Measurements from ENCODE around the gene ZNF791.

DNA sequence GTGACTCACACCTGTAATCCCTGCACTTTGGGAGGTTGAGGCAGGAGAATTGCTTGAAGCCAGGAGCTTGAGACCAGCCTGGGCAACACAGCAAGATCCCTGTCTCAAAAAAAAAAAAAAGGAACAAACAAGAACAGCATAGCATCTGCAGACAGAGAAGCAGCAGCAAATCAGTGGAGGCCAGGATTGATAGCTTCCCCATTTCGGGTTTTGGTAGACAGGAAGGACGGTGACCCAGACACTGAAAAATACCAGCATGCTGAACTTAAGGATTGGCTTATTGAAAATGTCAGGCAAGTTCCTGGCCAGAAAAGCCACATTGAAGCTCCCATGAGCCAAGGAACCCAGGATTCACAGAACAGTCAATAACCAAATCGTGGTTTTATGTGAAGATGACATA, 3.1 kb upstream of the ZNF791 start:
- TF ChIP-seq, protein P1, sequence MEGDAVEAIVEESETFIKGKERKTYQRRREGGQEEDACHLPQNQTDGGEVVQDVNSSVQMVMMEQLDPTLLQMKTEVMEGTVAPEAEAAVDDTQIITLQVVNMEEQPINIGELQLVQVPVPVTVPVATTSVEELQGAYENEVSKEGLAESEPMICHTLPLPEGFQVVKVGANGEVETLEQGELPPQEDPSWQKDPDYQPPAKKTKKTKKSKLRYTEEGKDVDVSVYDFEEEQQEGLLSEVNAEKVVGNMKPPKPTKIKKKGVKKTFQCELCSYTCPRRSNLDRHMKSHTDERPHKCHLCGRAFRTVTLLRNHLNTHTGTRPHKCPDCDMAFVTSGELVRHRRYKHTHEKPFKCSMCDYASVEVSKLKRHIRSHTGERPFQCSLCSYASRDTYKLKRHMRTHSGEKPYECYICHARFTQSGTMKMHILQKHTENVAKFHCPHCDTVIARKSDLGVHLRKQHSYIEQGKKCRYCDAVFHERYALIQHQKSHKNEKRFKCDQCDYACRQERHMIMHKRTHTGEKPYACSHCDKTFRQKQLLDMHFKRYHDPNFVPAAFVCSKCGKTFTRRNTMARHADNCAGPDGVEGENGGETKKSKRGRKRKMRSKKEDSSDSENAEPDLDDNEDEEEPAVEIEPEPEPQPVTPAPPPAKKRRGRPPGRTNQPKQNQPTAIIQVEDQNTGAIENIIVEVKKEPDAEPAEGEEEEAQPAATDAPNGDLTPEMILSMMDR (IDR thresholded peaks at IDR 0.05; ENCODE audit: low read depth, low read length, missing input control): no peak
- TF ChIP-seq, protein P2, sequence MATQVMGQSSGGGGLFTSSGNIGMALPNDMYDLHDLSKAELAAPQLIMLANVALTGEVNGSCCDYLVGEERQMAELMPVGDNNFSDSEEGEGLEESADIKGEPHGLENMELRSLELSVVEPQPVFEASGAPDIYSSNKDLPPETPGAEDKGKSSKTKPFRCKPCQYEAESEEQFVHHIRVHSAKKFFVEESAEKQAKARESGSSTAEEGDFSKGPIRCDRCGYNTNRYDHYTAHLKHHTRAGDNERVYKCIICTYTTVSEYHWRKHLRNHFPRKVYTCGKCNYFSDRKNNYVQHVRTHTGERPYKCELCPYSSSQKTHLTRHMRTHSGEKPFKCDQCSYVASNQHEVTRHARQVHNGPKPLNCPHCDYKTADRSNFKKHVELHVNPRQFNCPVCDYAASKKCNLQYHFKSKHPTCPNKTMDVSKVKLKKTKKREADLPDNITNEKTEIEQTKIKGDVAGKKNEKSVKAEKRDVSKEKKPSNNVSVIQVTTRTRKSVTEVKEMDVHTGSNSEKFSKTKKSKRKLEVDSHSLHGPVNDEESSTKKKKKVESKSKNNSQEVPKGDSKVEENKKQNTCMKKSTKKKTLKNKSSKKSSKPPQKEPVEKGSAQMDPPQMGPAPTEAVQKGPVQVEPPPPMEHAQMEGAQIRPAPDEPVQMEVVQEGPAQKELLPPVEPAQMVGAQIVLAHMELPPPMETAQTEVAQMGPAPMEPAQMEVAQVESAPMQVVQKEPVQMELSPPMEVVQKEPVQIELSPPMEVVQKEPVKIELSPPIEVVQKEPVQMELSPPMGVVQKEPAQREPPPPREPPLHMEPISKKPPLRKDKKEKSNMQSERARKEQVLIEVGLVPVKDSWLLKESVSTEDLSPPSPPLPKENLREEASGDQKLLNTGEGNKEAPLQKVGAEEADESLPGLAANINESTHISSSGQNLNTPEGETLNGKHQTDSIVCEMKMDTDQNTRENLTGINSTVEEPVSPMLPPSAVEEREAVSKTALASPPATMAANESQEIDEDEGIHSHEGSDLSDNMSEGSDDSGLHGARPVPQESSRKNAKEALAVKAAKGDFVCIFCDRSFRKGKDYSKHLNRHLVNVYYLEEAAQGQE (IDR thresholded peaks at IDR 0.05): no peak
- no peak for TF ChIP-seq YY1 (IDR thresholded peaks at IDR 0.05)
- TF ChIP-seq, protein P3, sequence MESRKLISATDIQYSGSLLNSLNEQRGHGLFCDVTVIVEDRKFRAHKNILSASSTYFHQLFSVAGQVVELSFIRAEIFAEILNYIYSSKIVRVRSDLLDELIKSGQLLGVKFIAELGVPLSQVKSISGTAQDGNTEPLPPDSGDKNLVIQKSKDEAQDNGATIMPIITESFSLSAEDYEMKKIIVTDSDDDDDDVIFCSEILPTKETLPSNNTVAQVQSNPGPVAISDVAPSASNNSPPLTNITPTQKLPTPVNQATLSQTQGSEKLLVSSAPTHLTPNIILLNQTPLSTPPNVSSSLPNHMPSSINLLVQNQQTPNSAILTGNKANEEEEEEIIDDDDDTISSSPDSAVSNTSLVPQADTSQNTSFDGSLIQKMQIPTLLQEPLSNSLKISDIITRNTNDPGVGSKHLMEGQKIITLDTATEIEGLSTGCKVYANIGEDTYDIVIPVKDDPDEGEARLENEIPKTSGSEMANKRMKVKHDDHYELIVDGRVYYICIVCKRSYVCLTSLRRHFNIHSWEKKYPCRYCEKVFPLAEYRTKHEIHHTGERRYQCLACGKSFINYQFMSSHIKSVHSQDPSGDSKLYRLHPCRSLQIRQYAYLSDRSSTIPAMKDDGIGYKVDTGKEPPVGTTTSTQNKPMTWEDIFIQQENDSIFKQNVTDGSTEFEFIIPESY (IDR thresholded peaks at IDR 0.05): no peak
- no peak for TF ChIP-seq TAF1 (conservative IDR thresholded peaks at IDR 0.05)
- TF ChIP-seq, protein P4, sequence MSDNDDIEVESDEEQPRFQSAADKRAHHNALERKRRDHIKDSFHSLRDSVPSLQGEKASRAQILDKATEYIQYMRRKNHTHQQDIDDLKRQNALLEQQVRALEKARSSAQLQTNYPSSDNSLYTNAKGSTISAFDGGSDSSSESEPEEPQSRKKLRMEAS (IDR thresholded peaks at IDR 0.05): no peak
- TF ChIP-seq FOXA1 (IDR thresholded peaks at IDR 0.05): no peak
- no peak for TF ChIP-seq JUND (IDR thresholded peaks at IDR 0.05)
- TF ChIP-seq SP1 (IDR thresholded peaks at IDR 0.05): no peak
- no peak for TF ChIP-seq EGR1 (IDR thresholded peaks at IDR 0.05; ENCODE audit: low read depth in 2 of 2)
- TF ChIP-seq GABPA (IDR thresholded peaks at IDR 0.05 in 1 of 2, conservative IDR thresholded peaks at IDR 0.05 in 1 of 2): no peak
- no peak for TF ChIP-seq RXRA (IDR thresholded peaks at IDR 0.05)
- TF ChIP-seq, protein P5, sequence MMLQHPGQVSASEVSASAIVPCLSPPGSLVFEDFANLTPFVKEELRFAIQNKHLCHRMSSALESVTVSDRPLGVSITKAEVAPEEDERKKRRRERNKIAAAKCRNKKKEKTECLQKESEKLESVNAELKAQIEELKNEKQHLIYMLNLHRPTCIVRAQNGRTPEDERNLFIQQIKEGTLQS (IDR thresholded peaks at IDR 0.05): no peak
